NCI-H510A (cell line): ENCODE measurements around the gene TCEANC.

Experiments
- DNase-seq: peaks from one replicate; lab custom pipeline; 2025; lab: John Stamatoyannopoulos, UW

The TCEANC gene

DNA sequence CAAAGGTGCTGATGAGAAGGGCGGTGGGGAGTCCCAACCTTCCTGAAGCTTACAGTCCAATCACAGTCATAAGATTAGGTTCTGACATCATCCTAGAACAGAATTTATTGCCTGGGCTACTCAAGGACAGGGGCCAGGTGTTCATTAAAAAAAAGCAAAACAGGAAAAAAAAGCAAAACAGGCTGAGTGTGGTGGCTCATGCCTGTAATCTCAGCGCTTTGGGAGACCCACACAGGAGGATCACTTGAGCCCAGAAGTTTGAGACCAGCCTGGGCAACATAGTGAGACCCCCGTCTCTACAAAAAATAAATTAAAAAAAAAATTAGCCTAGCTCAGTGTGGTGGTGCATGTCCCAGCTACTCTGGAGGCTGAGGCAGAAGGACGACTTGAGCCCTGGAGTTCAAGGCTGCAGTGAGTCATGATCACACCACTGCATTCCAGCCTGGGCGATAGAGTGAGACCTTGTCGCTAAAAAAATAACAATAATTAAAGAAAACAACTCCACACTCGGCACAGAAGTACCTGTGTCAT, 39.0 kb downstream of the TCEANC start:
- no peak for DNase-seq

DNA sequence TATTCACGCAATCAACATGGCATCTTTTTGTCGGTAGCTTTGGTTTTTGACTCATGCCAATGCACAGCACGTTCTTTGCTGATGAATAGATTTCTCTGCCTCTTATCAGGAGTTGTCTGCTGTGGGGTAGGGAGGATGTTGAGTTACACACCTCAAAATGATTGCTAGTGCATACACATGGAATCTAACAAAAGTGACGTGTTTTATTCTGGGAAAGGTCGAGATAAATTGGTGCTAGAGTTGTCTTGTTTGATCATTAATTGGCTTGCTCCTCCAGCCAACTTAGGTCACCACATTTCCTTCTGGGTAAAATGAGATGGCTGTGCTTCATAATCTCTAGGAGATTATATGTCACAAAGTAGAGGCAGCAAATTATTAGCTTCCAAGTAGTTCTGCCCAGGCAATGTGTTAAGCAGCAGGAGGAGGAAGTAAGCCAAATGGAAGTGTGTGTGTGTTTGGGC, 39.9 kb downstream of the TCEANC start:
- no peak for DNase-seq

GRCh38 chrX:13693341-13693961, 40.5 kb downstream of the TCEANC start:
- DNase-seq = no peak

DNA sequence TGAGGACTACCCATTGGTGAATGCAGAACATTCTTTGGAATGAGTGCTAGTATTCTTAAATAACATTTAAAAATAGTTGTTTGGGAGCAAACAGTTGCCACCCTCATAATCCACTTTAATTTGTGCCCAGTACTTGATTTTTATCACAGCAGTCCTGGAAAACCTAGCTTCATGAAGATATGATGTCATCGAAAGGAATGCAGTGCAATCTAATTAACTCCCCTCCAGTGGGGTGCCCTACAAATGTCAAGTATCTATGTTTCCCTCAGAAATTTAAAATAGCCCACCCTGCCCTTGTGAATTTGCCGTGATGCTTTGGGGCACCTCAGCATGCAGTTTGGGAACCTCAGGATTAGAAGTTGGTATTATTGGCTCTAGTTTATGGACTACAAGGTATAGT, 41.4 kb downstream of the TCEANC start:
- DNase-seq = no peak

- no peak for DNase-seq
Measured at GRCh38 chrX:13694983-13695382, 42.0 kb downstream of the TCEANC start.

DNA sequence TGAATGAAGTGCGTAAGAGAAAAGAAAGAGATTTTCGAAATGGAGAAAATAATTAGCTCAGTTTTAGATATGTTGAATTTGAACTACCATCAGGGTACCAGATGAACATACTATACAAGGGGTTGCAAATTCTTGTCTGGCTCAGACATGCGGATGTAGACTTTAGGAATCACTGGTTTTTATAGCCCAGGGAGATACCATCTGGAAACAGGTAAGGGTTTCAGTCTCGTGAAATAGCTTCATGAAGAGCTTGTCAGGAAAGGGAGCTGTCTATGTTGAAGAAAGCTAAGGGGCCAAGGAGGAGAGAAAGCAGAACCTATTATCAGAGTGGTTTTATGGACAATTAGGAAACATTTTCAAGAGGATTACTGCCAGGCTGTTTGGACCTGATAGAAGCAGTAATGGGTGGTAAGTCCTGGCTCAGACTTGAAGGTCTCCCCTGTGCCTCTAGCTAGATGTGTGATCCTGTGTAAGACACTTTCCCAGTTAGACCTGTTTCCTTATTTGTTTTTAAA, 42.7 kb downstream of the TCEANC start:
- DNase-seq = no peak

GRCh38 chrX:13697455-13697854, 44.5 kb downstream of the TCEANC start:
- no peak for DNase-seq

GRCh38 chrX:13697976-13698375, 45.0 kb downstream of the TCEANC start:
- DNase-seq = no peak

DNA sequence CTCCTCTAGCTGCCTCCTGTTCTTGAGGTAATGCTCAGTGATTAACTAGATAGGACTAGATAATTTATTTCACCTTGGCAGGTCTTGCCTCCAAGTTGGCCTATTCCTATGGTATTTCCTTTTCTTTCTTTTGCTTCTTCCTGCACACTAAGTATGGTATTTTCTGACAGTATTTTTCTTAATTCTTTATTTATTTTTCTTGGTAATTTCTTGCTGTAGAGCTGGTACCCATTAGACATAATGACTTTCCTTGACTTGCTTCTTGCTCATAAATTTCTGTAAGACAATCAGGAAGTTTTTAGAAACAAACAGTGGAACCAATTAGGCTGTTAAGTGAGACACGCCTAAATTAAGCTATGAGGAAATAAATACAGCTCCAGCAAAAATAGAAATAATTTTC, 45.5 kb downstream of the TCEANC start:
- DNase-seq = no peak

GRCh38 chrX:13699183-13699826, 46.4 kb downstream of the TCEANC start:
- DNase-seq = no peak

- DNase-seq = no peak
Measured at GRCh38 chrX:13700380-13700779, 47.4 kb downstream of the TCEANC start.

GRCh38 chrX:13702111-13702789, 49.3 kb downstream of the TCEANC start:
- DNase-seq = no peak

DNA sequence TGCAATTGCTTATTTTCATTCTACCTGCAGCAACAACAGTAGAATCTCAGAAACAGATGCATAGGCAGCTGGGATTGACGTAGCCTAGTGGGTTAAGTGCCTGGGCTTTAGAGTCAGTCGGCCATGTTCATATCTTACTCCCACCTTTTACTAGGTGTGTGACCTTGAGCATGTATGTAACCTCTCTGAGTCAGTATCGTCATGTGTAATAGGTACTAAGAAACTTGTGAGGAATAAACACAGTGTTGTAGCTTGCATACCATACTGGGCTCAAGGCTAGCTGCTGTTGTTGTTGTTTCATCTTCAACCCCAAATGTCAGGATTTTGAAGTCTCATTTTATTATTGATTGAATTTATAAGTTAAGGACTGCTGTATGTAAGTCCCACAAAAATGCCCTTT, 50.2 kb downstream of the TCEANC start:
- no peak for DNase-seq

GRCh38 chrX:13703589-13703988, 50.6 kb downstream of the TCEANC start:
- DNase-seq = no peak

DNA sequence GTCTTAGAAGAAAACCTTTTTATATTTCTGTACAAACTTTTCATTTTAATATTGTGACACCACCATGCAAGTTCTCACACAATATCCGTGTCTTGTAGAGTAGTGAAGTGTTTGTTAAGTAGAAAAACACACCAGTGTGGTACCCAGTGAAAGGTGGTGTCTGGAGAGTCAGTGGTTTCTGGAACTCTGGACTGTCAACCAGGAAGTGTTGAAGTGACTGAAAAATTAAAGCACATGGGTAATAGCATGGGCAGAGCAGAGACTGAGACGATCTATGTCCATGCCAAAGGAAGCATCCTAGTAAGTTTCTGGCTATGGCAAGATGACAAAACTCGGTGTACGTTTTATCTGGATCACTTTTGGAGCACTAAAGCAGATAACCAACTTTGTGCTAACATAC, 58.2 kb downstream of the TCEANC start:
- no peak for DNase-seq
